BE2C (cell line): Measurements from ENCODE around the gene KPNA4.

Experiments
- DNase-seq: peaks from one replicate; pipeline ENCODE4 v3.0.0-alpha.2; 2020
- H3K27me3 ChIP-seq: fragments of 250-450 bp; sonication (Bioruptor Pico); 2 replicates; pipeline ENCODE4 v1.5.1; 2020; ENCODE audit warnings: mild to moderate bottlenecking
- H3K36me3 ChIP-seq: fragments of 250-450 bp; sonication (Bioruptor Pico); 2 replicates; pipeline ENCODE4 v1.5.1; 2020; ENCODE audit warnings: mild to moderate bottlenecking
- H3K4me1 ChIP-seq: fragments of 250-450 bp; sonication (Bioruptor Pico); 2 replicates; pipeline ENCODE4 v1.5.1; 2020
- H3K4me3 ChIP-seq: 2 replicates; pipeline ENCODE4 v1.5.1; 2011; ENCODE audit warnings: low read depth, low read length
- H3K9me3 ChIP-seq: fragments of 250-450 bp; sonication (Bioruptor Pico); 2 replicates; pipeline ENCODE4 v1.5.1; 2020
- CTCF ChIP-seq: IDR thresholded peaks from 2 replicates; pipeline ENCODE4 v1.5.1; 2012; ENCODE audit warnings: mild to moderate bottlenecking, low read depth, low read length

Gene KPNA4

GRCh38 chr3:160588023-160588422, 22.7 kb upstream of the KPNA4 start:
- TF ChIP-seq CTCF: no peak
- DNase-seq: no peak
- Histone ChIP-seq H3K4me1 (no peaks in the 10 kb centered on the region), H3K36me3 (no peaks in the 10 kb centered on the region), H3K9me3 (no peaks in the 10 kb centered on the region), H3K4me3 (no peak overlapping the region), H3K27me3 (no peaks in the 10 kb centered on the region)

- Histone ChIP-seq H3K4me1 (no peaks in the 10 kb centered on the region), H3K9me3 (no peaks in the 10 kb centered on the region), H3K4me3 (no peak overlapping the region), H3K36me3 (no peaks in the 10 kb centered on the region), H3K27me3 (no peaks in the 10 kb centered on the region)
- TF ChIP-seq CTCF: no peak
- DNase-seq: no peak
Observed at GRCh38 chr3:160587105-160587504, 21.7 kb upstream of the KPNA4 start.

- Histone ChIP-seq H3K4me3 (no peak overlapping the region), H3K9me3 (no peaks in the 10 kb centered on the region), H3K36me3 (no peaks in the 10 kb centered on the region), H3K27me3 (no peaks in the 10 kb centered on the region), H3K4me1 (no peaks in the 10 kb centered on the region)
- DNase-seq: no peak
- no peak for TF ChIP-seq CTCF
Observed at GRCh38 chr3:160586679-160587078, 21.3 kb upstream of the KPNA4 start.

- no peaks in the 10 kb centered on the region for H3K9me3 ChIP-seq
- H3K27me3 ChIP-seq: no peaks in the 10 kb centered on the region
- no peaks in the 10 kb centered on the region for H3K36me3 ChIP-seq
- H3K4me3 ChIP-seq: no peak overlapping the region
- DNase-seq: no peak
- H3K4me1 ChIP-seq: no peaks in the 10 kb centered on the region
- no peak for TF ChIP-seq CTCF
Observed at GRCh38 chr3:160583451-160583850, 18.1 kb upstream of the KPNA4 start.

- Histone ChIP-seq H3K27me3 (no peaks in the 10 kb centered on the region), H3K4me3 (no peak overlapping the region), H3K9me3 (no peaks in the 10 kb centered on the region), H3K4me1 (no peaks in the 10 kb centered on the region), H3K36me3 (no peaks in the 10 kb centered on the region)
- TF ChIP-seq CTCF: no peak
- DNase-seq: no peak
Observed at GRCh38 chr3:160580938-160581337, 15.6 kb upstream of the KPNA4 start.

GRCh38 chr3:160577556-160578195, 12.3 kb upstream of the KPNA4 start:
- Histone ChIP-seq H3K4me3 (no peak overlapping the region), H3K36me3 (no peaks in the 10 kb centered on the region), H3K9me3 (no peaks in the 10 kb centered on the region), H3K4me1 (no peaks in the 10 kb centered on the region), H3K27me3 (no peaks in the 10 kb centered on the region)
- no peak for DNase-seq
- peak; percentile 54 for TF ChIP-seq CTCF
